Neural progenitor cell (in vitro differentiated cells): ENCODE results near the gene BTBD16.

Source experiments
- CTCF ChIP-seq: fragments of 200-600 bp; sonication (generic); IDR thresholded peaks from 2 replicates; pipeline ENCODE4 v1.5.1; 2017; ENCODE audit warnings: antibody characterized with exemption, mild to moderate bottlenecking
- EZH2 ChIP-seq: fragments of 200-600 bp; sonication (generic); IDR thresholded peaks from 2 replicates; pipeline ENCODE4 v1.6.1; 2017; ENCODE audit warnings: antibody characterized with exemption, mild to moderate bottlenecking, moderate library complexity
- EZH2phosphoT487 ChIP-seq: fragments of 200-600 bp; sonication (generic); IDR thresholded peaks from 2 replicates; pipeline ENCODE4 v1.6.1; 2017; ENCODE audit warnings: antibody characterized with exemption

DNA sequence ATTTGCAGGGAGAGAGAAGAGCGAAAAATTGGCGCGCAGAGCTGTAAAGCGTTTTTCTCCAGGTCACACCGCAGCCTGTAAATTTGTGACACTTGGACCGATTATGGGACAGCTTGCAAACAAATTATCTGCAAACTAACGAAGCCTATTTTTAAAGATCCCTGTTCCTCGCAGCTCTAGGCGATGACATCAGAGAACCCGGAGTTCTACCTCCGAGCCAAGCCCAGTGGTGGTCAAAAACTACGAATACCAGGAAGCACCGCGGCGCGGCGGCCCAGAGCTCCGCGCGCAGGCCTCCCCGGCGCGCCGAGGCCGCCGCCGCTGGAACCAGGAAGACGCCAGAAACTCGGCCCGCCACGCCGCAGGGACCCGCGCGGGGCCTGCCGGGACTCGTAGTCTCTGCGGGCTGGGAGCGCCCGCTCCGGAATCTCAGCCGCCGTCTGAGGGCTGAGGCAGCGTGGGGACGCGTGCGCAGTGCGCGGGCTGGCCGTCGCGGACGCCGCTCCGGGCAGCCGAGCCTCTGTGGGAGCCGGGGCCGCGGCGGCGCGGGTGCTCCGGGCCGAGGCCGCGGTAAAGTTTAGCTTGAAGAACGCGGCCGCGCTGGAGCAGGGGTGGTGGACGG is 103.3 kb downstream of the BTBD16 start, which contains the start of gene PLEKHA1:
- TF ChIP-seq CTCF (no peak), EZH2 (no peak), EZH2phosphoT487 (no peak)
